Epithelial cell of proximal tubule (primary cell): ENCODE results near the gene CLPSL1. TPM values are rescaled to one million over a fixed set of nuclear protein-coding genes. Genes with fewer than 3 reads are reported as not detected.

Experiments
- DNase-seq: peaks from one replicate; pipeline ENCODE4 v3.0.0-alpha.2; 2011; ENCODE audit warnings: low read depth
- H3K4me3 ChIP-seq: 2 replicates; pipeline ENCODE4 v1.5.1; 2011; ENCODE audit warnings: low read depth, mild to moderate bottlenecking, low read length
- total RNA-seq: library from RNA; depleted of rRNA; stranded (reverse); fragments of >200 nt; gene quantifications from 2 replicates; pipeline ENCODE4 v1.2.3, GENCODE V29; 2015
- TF ChIP-seq, protein P1 (sequence below): conservative IDR thresholded peaks from 2 replicates; pipeline ENCODE4 v1.5.1; 2012; ENCODE audit warnings: low read depth, mild to moderate bottlenecking, low read length

CLPSL1 gene
- total RNA-seq, 1 donor from 2014 or later, result not detected

GRCh38 chr6:35829306-35829705, 48.5 kb downstream of the CLPSL1 start:
- H3K4me3 ChIP-seq, result no peak overlapping the region
- DNase-seq, result no peak
- TF ChIP-seq, protein P1, sequence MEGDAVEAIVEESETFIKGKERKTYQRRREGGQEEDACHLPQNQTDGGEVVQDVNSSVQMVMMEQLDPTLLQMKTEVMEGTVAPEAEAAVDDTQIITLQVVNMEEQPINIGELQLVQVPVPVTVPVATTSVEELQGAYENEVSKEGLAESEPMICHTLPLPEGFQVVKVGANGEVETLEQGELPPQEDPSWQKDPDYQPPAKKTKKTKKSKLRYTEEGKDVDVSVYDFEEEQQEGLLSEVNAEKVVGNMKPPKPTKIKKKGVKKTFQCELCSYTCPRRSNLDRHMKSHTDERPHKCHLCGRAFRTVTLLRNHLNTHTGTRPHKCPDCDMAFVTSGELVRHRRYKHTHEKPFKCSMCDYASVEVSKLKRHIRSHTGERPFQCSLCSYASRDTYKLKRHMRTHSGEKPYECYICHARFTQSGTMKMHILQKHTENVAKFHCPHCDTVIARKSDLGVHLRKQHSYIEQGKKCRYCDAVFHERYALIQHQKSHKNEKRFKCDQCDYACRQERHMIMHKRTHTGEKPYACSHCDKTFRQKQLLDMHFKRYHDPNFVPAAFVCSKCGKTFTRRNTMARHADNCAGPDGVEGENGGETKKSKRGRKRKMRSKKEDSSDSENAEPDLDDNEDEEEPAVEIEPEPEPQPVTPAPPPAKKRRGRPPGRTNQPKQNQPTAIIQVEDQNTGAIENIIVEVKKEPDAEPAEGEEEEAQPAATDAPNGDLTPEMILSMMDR, result no peak

GRCh38 chr6:35831257-35832007, 50.6 kb downstream of the CLPSL1 start:
- DNase-seq, result peak; percentile 43
- TF ChIP-seq, protein P1, result no peak
- H3K4me3 ChIP-seq, result no peak overlapping the region

DNA sequence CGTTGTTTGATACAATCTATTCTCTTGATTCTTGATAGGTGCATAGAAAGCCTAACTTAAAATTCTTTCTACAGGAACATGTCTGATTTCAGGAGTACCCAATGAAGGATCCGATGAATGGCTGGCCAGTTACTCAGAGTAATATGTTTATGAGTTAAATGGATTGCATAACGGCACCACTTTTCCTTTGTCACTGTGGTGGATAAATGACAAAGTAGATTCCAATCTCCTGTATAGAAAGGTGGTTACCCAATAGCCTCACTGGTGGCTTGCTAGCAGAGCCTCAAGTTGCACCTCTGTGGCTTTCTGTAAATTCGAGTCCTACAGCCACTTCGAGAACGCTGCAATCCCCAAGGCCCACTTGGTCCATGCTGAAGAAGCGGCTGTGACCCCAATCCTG, 52.7 kb downstream of the CLPSL1 start:
- TF ChIP-seq, protein P1, result no peak
- H3K4me3 ChIP-seq, result no peak overlapping the region
- DNase-seq, result peak; percentile 13

Other genes with a start within 250 kb of the CLPSL1 start
- gene FKBP5, start 92.1 kb upstream of the CLPSL1 start, total RNA-seq, result 16.5 and 24.2 TPM in 2 replicates
- gene ARMC12, start 44.0 kb upstream of the CLPSL1 start, total RNA-seq, result 0.29 TPM in 1 of 2 replicates, not detected in the other
- not detected in 2 replicates for gene CLPSL2, start 4.4 kb upstream of the CLPSL1 start, total RNA-seq
- gene CLPS, start 16.3 kb downstream of the CLPSL1 start, total RNA-seq, result not detected in 2 replicates
- 0.12 TPM in 1 of 2 replicates, not detected in the other for gene LHFPL5, start 24.3 kb downstream of the CLPSL1 start, total RNA-seq
- 103 and 115 TPM in 2 replicates for gene SRPK1, start 140.1 kb downstream of the CLPSL1 start, total RNA-seq
- 1.4 TPM in 1 of 2 replicates, not detected in the other for gene SLC26A8, start 243.6 kb downstream of the CLPSL1 start, total RNA-seq
- gene MAPK14, start 246.8 kb downstream of the CLPSL1 start, total RNA-seq, result 27.3 and 36.5 TPM in 2 replicates